Panc1 (cell line): ENCODE data around the gene DDX19B.

Experiments
- CTCF ChIP-seq: fragments of 450-650 bp; IDR thresholded peaks from 2 replicates; pipeline ENCODE4 v1.5.1; 2017; ENCODE audit warnings: mild to moderate bottlenecking
- TCF7L2 ChIP-seq: IDR thresholded peaks from 2 replicates; pipeline ENCODE4 v1.6.1; 2011; ENCODE audit warnings: mild to moderate bottlenecking, low read depth, low read length, inconsistent platforms

GRCh38 chr16:70345840-70346239 lies 46.9 kb downstream of the DDX19B start:
- TF ChIP-seq CTCF (no peak), TCF7L2 (no peak)
